Endothelial cell of umbilical vein (primary cell): ENCODE results near the gene SPAG6. TPM values are rescaled to one million over a fixed set of nuclear protein-coding genes. Genes with fewer than 3 reads are reported as not detected.

Experiments used
- BruUV-seq: library from RNA; stranded (reverse); fragments of 400-500 nt; replicated peaks from 2 replicates; lab custom pipeline; 2021; lab: Mats Ljungman, UMichigan
- CTCF ChIA-PET: fragments of 300-600, 350-600 bp; sonication (Branson Sonifier 250); formaldehyde crosslinking; loops from one replicate; lab custom pipeline; 2021; ENCODE audit warnings: antibody characterized with exemption, inconsistent platforms; lab: Charles Lee
- POLR2A ChIA-PET: fragments of 300-600, 350-600 bp; sonication (Branson Sonifier 250); formaldehyde crosslinking; loops from one replicate; lab custom pipeline; 2021; ENCODE audit warnings: antibody characterized with exemption, inconsistent platforms; lab: Charles Lee
- DNase-seq: peaks from one replicate; pipeline ENCODE4 v3.0.0-alpha.2; 2011; ENCODE audit warnings: low read depth, low spot score
- FAIRE-seq: peaks from 2 replicates; lab custom pipeline; 2011; peaks lifted over from hg19 to GRCh38; lab: Jason Lieb, UNC
- H2AFZ ChIP-seq: 2 replicates; pipeline ENCODE4 v1.6.0; 2012; ENCODE audit warnings: low read depth, low read length, control low read depth, inconsistent platforms
- H3K27ac ChIP-seq: 2 replicates; pipeline ENCODE4 v1.5.1; 2011; ENCODE audit warnings: low read depth, mild to moderate bottlenecking, control low read depth, low read length, moderate library complexity; ENCODE audit not compliant: insufficient read depth
- H3K27me3 ChIP-seq, 2 experiments: 2 replicates each; pipeline versions ENCODE4 v1.6.0 to v1.6.1; 2011; ENCODE audit warnings: low read length in 2 of 2, mixed read lengths in 1 of 2; ENCODE audit not compliant: control insufficient read depth in 2 of 2, insufficient read depth in 2 of 2
- H3K36me3 ChIP-seq, 2 experiments: 2 replicates in 1 of 2; 3 replicates in 1 of 2; pipeline ENCODE4 v1.5.1; 2011; ENCODE audit warnings: low read length in 2 of 2, mild to moderate bottlenecking in 1 of 2, moderate library complexity in 1 of 2; ENCODE audit not compliant: control insufficient read depth in 2 of 2, insufficient read depth in 2 of 2; ENCODE audit errors: extremely low read depth in 1 of 2
- H3K4me1 ChIP-seq: 3 replicates; pipeline ENCODE4 v1.5.1; 2011; ENCODE audit warnings: mild to moderate bottlenecking, low read length; ENCODE audit not compliant: control insufficient read depth, insufficient read depth; ENCODE audit errors: extremely low read depth
- H3K4me2 ChIP-seq: 2 replicates; pipeline ENCODE4 v1.6.1; 2011; ENCODE audit warnings: low read length, control low read depth, mixed read lengths; ENCODE audit not compliant: insufficient read depth
- H3K4me3 ChIP-seq, 3 experiments: fragments of 200-600 bp in 1 of 3; sonication (generic), shearing (Covaris generic) in 1 of 3; replicated peaks in 1 of 3; 2 replicates each; pipeline ENCODE4 v1.5.1; 2011 to 2016; ENCODE audit warnings: control low read depth in 3 of 3, low read length in 3 of 3, mild to moderate bottlenecking in 2 of 3, inconsistent platforms in 1 of 3, low read depth in 1 of 3, moderate library complexity in 1 of 3; ENCODE audit not compliant: insufficient read depth in 1 of 3
- H3K79me2 ChIP-seq: 2 replicates; pipeline ENCODE4 v1.6.0; 2012; ENCODE audit warnings: low read length, inconsistent platforms; ENCODE audit not compliant: control insufficient read depth, insufficient read depth
- H3K9ac ChIP-seq: replicated peaks from 2 replicates; pipeline ENCODE3; 2011; ENCODE audit warnings: low read length, control low read depth; ENCODE audit not compliant: insufficient read depth; ENCODE audit errors: extremely low read depth
- H3K9me1 ChIP-seq: replicated peaks from 3 replicates; pipeline ENCODE4 v1.6.0; 2011; ENCODE audit warnings: mild to moderate bottlenecking, low read length; ENCODE audit not compliant: control insufficient read depth, insufficient read depth; ENCODE audit errors: extremely low read depth
- H3K9me3 ChIP-seq: replicated peaks from 2 replicates; pipeline ENCODE4 v1.5.1; 2012; ENCODE audit warnings: low read length, inconsistent platforms; ENCODE audit not compliant: control insufficient read depth, insufficient read depth
- H4K20me1 ChIP-seq: replicated peaks from 2 replicates; pipeline ENCODE3; 2011; ENCODE audit warnings: mild to moderate bottlenecking, low read length; ENCODE audit not compliant: control insufficient read depth, insufficient read depth; ENCODE audit errors: extremely low read depth
- CTCF ChIP-seq, 2 donors: IDR thresholded peaks; 1 replicate in 1 of 2; 2 replicates in 1 of 2; pipeline ENCODE4 v1.5.1; 2011; ENCODE audit warnings: low read length in 2 of 2, mild to moderate bottlenecking in 2 of 2, moderate library complexity in 2 of 2, control low read depth in 1 of 2, inconsistent platforms in 1 of 2, low read depth in 1 of 2; ENCODE audit not compliant: insufficient read depth in 1 of 2; ENCODE audit errors: extremely low read depth in 1 of 2
- EZH2 ChIP-seq: IDR thresholded peaks from 2 replicates; pipeline ENCODE4 v1.6.1; 2012; ENCODE audit warnings: borderline replicate concordance, low read depth, mild to moderate bottlenecking, moderate library complexity, low read length, inconsistent platforms; ENCODE audit not compliant: severe bottlenecking
- FOS ChIP-seq: IDR thresholded peaks from 2 replicates; pipeline ENCODE4 v1.6.1; 2011; ENCODE audit warnings: mild to moderate bottlenecking, low read length, moderate library complexity, borderline replicate concordance; ENCODE audit not compliant: insufficient read depth
- GATA2 ChIP-seq: IDR thresholded peaks from 2 replicates; pipeline ENCODE4 v1.7.0; 2011; ENCODE audit warnings: low read depth, mild to moderate bottlenecking, moderate library complexity, mixed read lengths, low read length; ENCODE audit not compliant: insufficient read length, insufficient read depth
- JUN ChIP-seq: IDR thresholded peaks from 2 replicates; pipeline ENCODE4 v1.6.1; 2011; ENCODE audit warnings: borderline replicate concordance, low read depth; ENCODE audit not compliant: insufficient read length, insufficient read depth
- MAX ChIP-seq: IDR thresholded peaks from 2 replicates; pipeline ENCODE4 v1.6.1; 2011; ENCODE audit not compliant: insufficient read depth, insufficient read length
- MYC ChIP-seq: IDR thresholded peaks from one replicate; pipeline ENCODE4 v1.6.1; 2011; ENCODE audit warnings: mild to moderate bottlenecking, low read depth, low read length
- POLR2A ChIP-seq: IDR thresholded peaks from 2 replicates; pipeline ENCODE4 v1.6.1; 2012; ENCODE audit warnings: low read depth, mild to moderate bottlenecking, control low read depth, low read length
- POLR2AphosphoS5 ChIP-seq: IDR thresholded peaks from 2 replicates; pipeline ENCODE4 v1.6.1; 2012; ENCODE audit warnings: low read depth, mild to moderate bottlenecking, control low read depth, low read length, moderate library complexity; ENCODE audit not compliant: insufficient read depth
- dilution Hi-C: fragments of 300-500 bp; cut with MboI; formaldehyde crosslinking; loops from one replicate; pipeline ENCODE4 v1.15.0; 2019; ENCODE audit warnings: low sequenced_read_pairs; ENCODE audit not compliant: extremely low pct_ligation_motif_present
- intact Hi-C: fragments of 100-400 bp; cut with micrococcal nuclease; formaldehyde crosslinking; loops from one replicate; pipeline ENCODE4 v1.10.0; 2022
- polyA plus RNA-seq, 4 experiments: library from polyadenylated mRNA; depleted of rRNA in 3 of 4; stranded (reverse) in 3 of 4; unstranded in 1 of 4; fragments of >200 nt; gene quantifications; 2 replicates each; pipeline versions ENCODE4 v1.2.1 to v1.2.3, GENCODE V29; 2011 to 2012; ENCODE audit warnings: missing spikeins in 1 of 4
- total RNA-seq: library from RNA; stranded (reverse); gene quantifications from 2 replicates; pipeline ENCODE4 v1.2.3, GENCODE V29; 2021

Gene SPAG6
- total and polyA plus RNA-seq, 2 donors (not counting 3 experiments of a cell fraction or from before 2014, with no cell fraction given), result not detected

GRCh38 chr10:22333975-22334282 is 11.4 kb upstream of the SPAG6 start:
- no peaks in the 10 kb centered on the region for H3K9me3 ChIP-seq
- intact Hi-C loops (no loop called here), dilution Hi-C loops (no loop called here)
- no peaks in the 10 kb centered on the region for H3K79me2 ChIP-seq
- no peaks in the 10 kb centered on the region for H3K9me1 ChIP-seq
- peak overlapping the region; percentile 79 for H2AFZ ChIP-seq
- TF ChIP-seq JUN (no peak), POLR2AphosphoS5 (no peak), EZH2 (no peak), MYC (no peak), CTCF (IDR thresholded peaks at IDR 0.05; ENCODE audit: extremely low read depth in 1 of 2, insufficient read depth in 1 of 2, low read depth in 1 of 2, low read length in 2 of 2) (no peak), POLR2A (no peak), MAX (no peak), FOS (no peak), GATA2 (no peak)
- peak overlapping the region; percentile 32 for H3K4me2 ChIP-seq
- FAIRE-seq (no peak), DNase-seq (no peak)
- peaks cover 11% of the 10 kb centered on the region for H3K4me1 ChIP-seq
- POLR2A ChIA-PET, result no interaction called here
- CTCF ChIA-PET, result no interaction called here
- peaks cover 48 to 57% of the 10 kb centered on the region in 2 experiments for H3K27me3 ChIP-seq
- H3K36me3 ChIP-seq, result peaks cover 3 to 6% of the 10 kb centered on the region in 2 experiments
- no peak overlapping the region for H3K27ac ChIP-seq
- H3K9ac ChIP-seq, result no peak overlapping the region
- no peak overlapping the region for H3K4me3 ChIP-seq
- no peaks in the 10 kb centered on the region for H4K20me1 ChIP-seq
- BruUV-seq, result no TSS peak
